ENCODE measurements around the gene TRERF1.

DNA sequence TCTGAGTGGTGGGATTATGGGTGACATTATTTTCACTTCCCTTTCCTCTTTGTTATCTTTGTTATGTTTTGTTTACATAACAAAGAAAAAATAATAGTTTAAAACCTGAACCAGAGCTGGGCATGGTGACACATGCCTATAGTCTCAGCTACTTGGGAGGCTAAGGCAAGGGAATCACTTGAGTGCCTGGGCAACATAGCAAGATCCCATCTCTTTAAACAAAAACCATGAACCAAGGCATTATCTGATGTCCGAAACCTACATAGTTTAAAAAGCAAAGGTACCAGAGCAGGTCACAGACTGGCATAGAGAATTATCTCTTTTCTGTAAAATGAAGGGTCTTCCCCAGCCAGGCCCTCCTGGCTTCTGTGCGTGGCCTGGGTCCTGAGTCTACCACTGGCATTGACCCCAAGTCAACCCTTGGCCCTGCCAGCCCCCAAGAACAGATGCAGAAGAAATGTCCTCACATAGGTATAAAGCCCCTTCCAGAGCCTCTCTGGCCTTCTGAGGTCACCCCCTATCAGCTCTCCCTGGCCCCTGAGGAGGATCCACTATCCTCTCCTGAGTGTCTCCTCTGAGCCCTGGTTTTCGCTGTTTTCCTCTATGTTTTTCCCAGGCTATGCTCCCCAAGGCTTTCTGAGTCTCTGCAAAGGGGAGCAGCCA lies 81.3 kb downstream of the TRERF1 start:
- TF ChIP-seq CTCF (IDR thresholded peaks at IDR 0.05) (no peak), POLR2A (IDR thresholded peaks at IDR 0.05) (no peak)
